Neural progenitor cell (in vitro differentiated cells): ENCODE results near the gene FOXO6. TPM values are rescaled to one million over a fixed set of nuclear protein-coding genes. Genes with fewer than 3 reads are reported as not detected.

Experiments
- DNase-seq: peaks from one replicate; pipeline ENCODE4 v3.0.0-alpha.2; 2016; ENCODE audit warnings: low spot score
- H2AFZ ChIP-seq: fragments of 200-600 bp; sonication (generic); replicated peaks from 2 replicates; pipeline ENCODE4 v1.6.1; 2016; ENCODE audit warnings: antibody characterized with exemption
- H3F3A ChIP-seq: fragments of 200-600 bp; sonication (generic); 2 replicates; pipeline ENCODE4 v1.6.1; 2016; ENCODE audit warnings: antibody characterized with exemption, low read depth
- H3K27ac ChIP-seq: fragments of 200-600 bp; sonication (generic); 2 replicates; pipeline ENCODE4 v1.5.1; 2016; ENCODE audit warnings: mild to moderate bottlenecking
- H3K27me3 ChIP-seq: fragments of 200-600 bp; sonication (generic); 2 replicates; pipeline ENCODE4 v1.6.1; 2016; ENCODE audit warnings: mild to moderate bottlenecking, moderate library complexity
- H3K36me3 ChIP-seq: fragments of 200-600 bp; sonication (generic); 2 replicates; pipeline ENCODE4 v1.5.1; 2016
- H3K4me1 ChIP-seq: fragments of 200-600 bp; sonication (generic); 2 replicates; pipeline ENCODE4 v1.6.1; 2016; ENCODE audit warnings: mixed run types
- H3K4me2 ChIP-seq: fragments of 200-600 bp; sonication (generic); 2 replicates; pipeline ENCODE4 v1.6.1; 2016
- H3K4me3 ChIP-seq: fragments of 200-600 bp; sonication (generic); 2 replicates; pipeline ENCODE4 v1.5.1; 2016
- H3K79me2 ChIP-seq: fragments of 200-600 bp; sonication (generic); 2 replicates; pipeline ENCODE4 v1.6.1; 2016; ENCODE audit warnings: low read depth
- H3K9ac ChIP-seq: fragments of 200-600 bp; sonication (generic); 2 replicates; pipeline ENCODE4 v1.6.1; 2016
- H3K9me3 ChIP-seq: fragments of 200-600 bp; sonication (generic); 2 replicates; pipeline ENCODE4 v1.5.1; 2016; ENCODE audit warnings: low read depth
- H4K20me1 ChIP-seq: fragments of 200-600 bp; sonication (generic); 2 replicates; pipeline ENCODE4 v1.6.1; 2016; ENCODE audit warnings: low read depth
- H3K27ac Mint-ChIP-seq: 3 replicates; pipeline ENCODE4 v1.8.0; 2021; ENCODE audit warnings: mixed read lengths
- H3K27me3 Mint-ChIP-seq: 2 replicates; pipeline ENCODE4 v1.8.0; 2022; ENCODE audit warnings: low read depth, mild to moderate bottlenecking, inconsistent platforms, moderate library complexity, mixed read lengths; ENCODE audit not compliant: insufficient read depth
- H3K36me3 Mint-ChIP-seq: 3 replicates; pipeline ENCODE4 v1.8.0; 2021; ENCODE audit warnings: mixed read lengths
- H3K4me1 Mint-ChIP-seq: 3 replicates; pipeline ENCODE4 v1.8.0; 2021; ENCODE audit warnings: mixed read lengths
- H3K4me3 Mint-ChIP-seq: 3 replicates; pipeline ENCODE4 v1.8.0; 2021; ENCODE audit warnings: mild to moderate bottlenecking, moderate library complexity, mixed read lengths
- H3K9me3 Mint-ChIP-seq: 3 replicates; pipeline ENCODE4 v1.8.0; 2020; ENCODE audit warnings: mixed read lengths
- EZH2 ChIP-seq: fragments of 200-600 bp; sonication (generic); IDR thresholded peaks from 2 replicates; pipeline ENCODE4 v1.6.1; 2017; ENCODE audit warnings: antibody characterized with exemption, mild to moderate bottlenecking, moderate library complexity
- EZH2phosphoT487 ChIP-seq: fragments of 200-600 bp; sonication (generic); IDR thresholded peaks from 2 replicates; pipeline ENCODE4 v1.6.1; 2017; ENCODE audit warnings: antibody characterized with exemption
- total RNA-seq: library from RNA; depleted of rRNA; stranded (reverse); fragments of >200 nt; gene quantifications from 2 replicates; pipeline ENCODE4 v1.2.3, GENCODE V29; 2015; ENCODE audit warnings: low replicate concordance
- TF ChIP-seq, protein P1 (sequence below): fragments of 200-600 bp; sonication (generic); IDR thresholded peaks from 2 replicates; pipeline ENCODE4 v1.5.1; 2017; ENCODE audit warnings: antibody characterized with exemption, mild to moderate bottlenecking

Gene FOXO6
- total RNA-seq, 1 donor from 2014 or later: not detected

DNA sequence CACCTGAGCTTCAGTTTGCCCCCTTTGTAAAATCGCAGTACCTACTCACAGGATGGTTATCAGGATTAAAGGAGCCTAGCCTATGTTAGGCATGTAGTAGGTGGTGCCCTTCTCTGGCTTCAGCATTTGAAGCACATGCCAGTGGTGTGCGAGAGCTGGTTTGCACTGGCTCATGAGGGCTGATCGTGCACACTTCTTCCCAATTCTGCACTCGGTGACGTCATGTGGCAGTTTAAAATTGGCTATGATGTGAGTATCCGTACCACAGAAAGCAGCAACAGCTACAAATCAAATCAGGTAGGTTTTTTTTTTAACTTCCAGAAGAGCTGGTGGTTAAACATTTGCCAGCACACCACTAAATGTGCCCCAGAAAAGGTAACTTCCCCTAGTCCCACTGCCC, 13.5 kb downstream of the FOXO6 start:
- no peak for TF ChIP-seq EZH2
- H3K27ac ChIP-seq: no peak overlapping the region
- no peaks in the 10 kb centered on the region for H3K36me3 Mint-ChIP-seq

GRCh38 chr1:41377397-41377796, 16.2 kb downstream of the FOXO6 start:
- Histone ChIP-seq H3K4me3 (no peak overlapping the region), H3K27ac (no peak overlapping the region), H3K9me3 (no peaks in the 10 kb centered on the region), H3K36me3 (no peaks in the 10 kb centered on the region), H2AFZ (no peak overlapping the region), H3K4me2 (no peak overlapping the region), H3K79me2 (no peaks in the 10 kb centered on the region), H3K27me3 (peaks cover 33% of the 10 kb centered on the region), H3F3A (peaks cover 20% of the 10 kb centered on the region), H3K4me1 (peaks cover 20% of the 10 kb centered on the region), H4K20me1 (peaks cover 15% of the 10 kb centered on the region), H3K9ac (no peak overlapping the region)
- H3K4me1 Mint-ChIP-seq: peaks cover 31% of the 10 kb centered on the region
- H3K36me3 Mint-ChIP-seq: no peaks in the 10 kb centered on the region
- peaks cover 15% of the 10 kb centered on the region for H3K27me3 Mint-ChIP-seq
- no peak overlapping the region for H3K4me3 Mint-ChIP-seq
- DNase-seq: no peak
- H3K9me3 Mint-ChIP-seq: no peaks in the 10 kb centered on the region
- TF ChIP-seq EZH2: no peak
- no peak for TF ChIP-seq EZH2phosphoT487
- TF ChIP-seq, protein P1, sequence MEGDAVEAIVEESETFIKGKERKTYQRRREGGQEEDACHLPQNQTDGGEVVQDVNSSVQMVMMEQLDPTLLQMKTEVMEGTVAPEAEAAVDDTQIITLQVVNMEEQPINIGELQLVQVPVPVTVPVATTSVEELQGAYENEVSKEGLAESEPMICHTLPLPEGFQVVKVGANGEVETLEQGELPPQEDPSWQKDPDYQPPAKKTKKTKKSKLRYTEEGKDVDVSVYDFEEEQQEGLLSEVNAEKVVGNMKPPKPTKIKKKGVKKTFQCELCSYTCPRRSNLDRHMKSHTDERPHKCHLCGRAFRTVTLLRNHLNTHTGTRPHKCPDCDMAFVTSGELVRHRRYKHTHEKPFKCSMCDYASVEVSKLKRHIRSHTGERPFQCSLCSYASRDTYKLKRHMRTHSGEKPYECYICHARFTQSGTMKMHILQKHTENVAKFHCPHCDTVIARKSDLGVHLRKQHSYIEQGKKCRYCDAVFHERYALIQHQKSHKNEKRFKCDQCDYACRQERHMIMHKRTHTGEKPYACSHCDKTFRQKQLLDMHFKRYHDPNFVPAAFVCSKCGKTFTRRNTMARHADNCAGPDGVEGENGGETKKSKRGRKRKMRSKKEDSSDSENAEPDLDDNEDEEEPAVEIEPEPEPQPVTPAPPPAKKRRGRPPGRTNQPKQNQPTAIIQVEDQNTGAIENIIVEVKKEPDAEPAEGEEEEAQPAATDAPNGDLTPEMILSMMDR: no peak
- no peak overlapping the region for H3K27ac Mint-ChIP-seq

More for the DNA sequence above, 13.5 kb downstream of the FOXO6 start:
- peaks cover 6% of the 10 kb centered on the region for H3K27me3 ChIP-seq
- Mint-ChIP-seq H3K4me3 (no peak overlapping the region), H3K9me3 (no peaks in the 10 kb centered on the region), H3K4me1 (peaks cover 41% of the 10 kb centered on the region), H3K27me3 (peaks cover 14% of the 10 kb centered on the region), H3K27ac (no peak overlapping the region)
- H3F3A ChIP-seq: peaks cover 23% of the 10 kb centered on the region
- no peaks in the 10 kb centered on the region for H3K9me3 ChIP-seq
- H3K4me2 ChIP-seq: no peak overlapping the region
- no peaks in the 10 kb centered on the region for H3K36me3 ChIP-seq
- no peak overlapping the region for H2AFZ ChIP-seq
- no peak for DNase-seq
- H3K79me2 ChIP-seq: no peaks in the 10 kb centered on the region
- no peak overlapping the region for H3K9ac ChIP-seq
- H3K4me3 ChIP-seq: no peak overlapping the region
- peaks cover 15% of the 10 kb centered on the region for H4K20me1 ChIP-seq
- peaks cover 27% of the 10 kb centered on the region for H3K4me1 ChIP-seq

DNA sequence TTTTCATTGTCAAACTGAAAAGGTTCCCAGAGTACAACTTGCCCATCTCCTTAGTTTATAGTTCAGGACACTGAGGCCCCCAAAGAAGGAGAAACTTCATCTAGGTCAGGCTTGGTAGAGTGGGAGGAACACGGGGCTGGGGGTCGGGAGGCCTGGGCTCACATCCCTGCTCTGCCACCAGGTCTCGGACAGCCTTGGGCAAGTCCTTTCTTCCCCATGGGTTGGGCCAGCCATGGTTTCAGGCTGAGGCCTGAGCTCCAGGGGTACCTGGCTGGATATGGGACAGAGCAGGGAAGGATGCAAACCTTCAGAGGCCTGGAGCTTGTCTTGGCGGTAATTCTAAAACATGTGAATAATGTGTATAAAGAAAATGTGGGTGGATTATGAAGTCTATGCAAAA, 17.0 kb downstream of the FOXO6 start:
- no peak overlapping the region for H3K4me3 Mint-ChIP-seq
- no peaks in the 10 kb centered on the region for H3K9me3 Mint-ChIP-seq
- no peaks in the 10 kb centered on the region for H3K36me3 Mint-ChIP-seq
- no peak overlapping the region for H2AFZ ChIP-seq
- DNase-seq: no peak
- H4K20me1 ChIP-seq: peaks cover 15% of the 10 kb centered on the region
- peaks cover 20% of the 10 kb centered on the region for H3K27me3 Mint-ChIP-seq
- TF ChIP-seq, protein P1: no peak
- no peak for TF ChIP-seq EZH2
- TF ChIP-seq EZH2phosphoT487: no peak
- H3K27ac Mint-ChIP-seq: no peak overlapping the region
- H3K9me3 ChIP-seq: no peaks in the 10 kb centered on the region
- no peak overlapping the region for H3K4me2 ChIP-seq
- no peak overlapping the region for H3K27ac ChIP-seq
- no peak overlapping the region for H3K9ac ChIP-seq
- H3K27me3 ChIP-seq: peaks cover 41% of the 10 kb centered on the region
- H3F3A ChIP-seq: peaks cover 22% of the 10 kb centered on the region
- H3K4me3 ChIP-seq: no peak overlapping the region
- H3K36me3 ChIP-seq: no peaks in the 10 kb centered on the region
- no peaks in the 10 kb centered on the region for H3K79me2 ChIP-seq
- peaks cover 20% of the 10 kb centered on the region for H3K4me1 ChIP-seq
- peaks cover 23% of the 10 kb centered on the region for H3K4me1 Mint-ChIP-seq

GRCh38 chr1:41378999-41379737, 17.9 kb downstream of the FOXO6 start:
- Histone ChIP-seq H3K4me3 (no peak overlapping the region), H3K36me3 (no peaks in the 10 kb centered on the region), H3K27me3 (peaks cover 50% of the 10 kb centered on the region), H3K27ac (no peak overlapping the region), H3K79me2 (no peaks in the 10 kb centered on the region), H3K4me1 (peaks cover 29% of the 10 kb centered on the region), H3K9me3 (no peaks in the 10 kb centered on the region), H3K9ac (no peak overlapping the region), H4K20me1 (peaks cover 22% of the 10 kb centered on the region), H2AFZ (no peak overlapping the region), H3F3A (peaks cover 27% of the 10 kb centered on the region), H3K4me2 (no peak overlapping the region)
- peaks cover 28% of the 10 kb centered on the region for H3K4me1 Mint-ChIP-seq
- H3K4me3 Mint-ChIP-seq: no peak overlapping the region
- TF ChIP-seq EZH2 (no peak), EZH2phosphoT487 (no peak)
- TF ChIP-seq, protein P1: no peak
- peaks cover 3% of the 10 kb centered on the region for H3K9me3 Mint-ChIP-seq
- H3K27ac Mint-ChIP-seq: no peak overlapping the region
- no peaks in the 10 kb centered on the region for H3K36me3 Mint-ChIP-seq
- no peak for DNase-seq
- peaks cover 29% of the 10 kb centered on the region for H3K27me3 Mint-ChIP-seq
